CD4-positive, alpha-beta T cell treated with Interleukin-10 for 1 hour (primary cell): ENCODE results near the gene NEK10.

Experiments used
- DNase-seq: peaks from one replicate; pipeline ENCODE4 v3.0.0-alpha.2; 2020

NEK10 gene

DNA sequence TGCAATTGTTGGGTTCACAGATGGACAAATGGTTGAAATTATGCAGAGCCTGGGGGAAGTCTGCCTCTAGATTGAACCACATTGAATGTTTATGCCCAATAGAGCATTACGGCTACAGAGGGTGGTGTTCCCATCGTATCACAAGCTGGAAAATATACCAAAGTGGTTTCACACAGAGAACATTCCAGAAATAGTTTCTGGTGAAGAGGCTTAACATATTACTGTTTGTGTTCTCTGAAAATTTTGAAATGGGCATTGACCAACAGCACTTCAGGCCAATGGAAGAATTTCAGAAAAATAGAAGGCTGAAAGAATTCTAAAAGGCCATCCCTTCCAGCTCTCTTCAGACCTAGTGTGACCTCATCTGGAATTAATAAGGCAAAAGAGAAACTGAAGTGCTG is 203.9 kb downstream of the NEK10 start:
- DNase-seq: no peak

DNA sequence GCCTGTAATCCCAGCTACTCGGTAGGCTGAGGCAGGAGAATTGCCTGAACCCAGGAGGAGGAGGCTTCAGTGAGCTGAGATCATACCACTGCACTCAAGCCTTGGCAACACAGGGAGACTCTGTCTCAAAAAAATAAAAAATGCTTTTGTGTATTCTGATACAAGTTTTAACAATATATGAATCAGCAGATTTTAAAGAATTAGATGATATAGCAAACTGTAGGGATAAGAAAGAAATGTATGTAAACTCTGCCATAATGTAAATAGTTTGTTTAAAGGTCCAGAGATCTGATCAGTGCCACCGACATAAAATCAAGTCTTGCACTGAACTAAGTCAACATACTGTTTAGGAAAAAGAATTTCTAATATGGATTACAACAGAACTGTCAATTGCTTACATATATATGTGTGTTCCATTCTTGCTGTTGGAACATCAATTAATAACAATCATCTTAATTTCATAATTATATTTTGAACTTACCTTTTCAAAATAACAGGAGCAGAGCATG is 208.3 kb downstream of the NEK10 start:
- DNase-seq: no peak

DNA sequence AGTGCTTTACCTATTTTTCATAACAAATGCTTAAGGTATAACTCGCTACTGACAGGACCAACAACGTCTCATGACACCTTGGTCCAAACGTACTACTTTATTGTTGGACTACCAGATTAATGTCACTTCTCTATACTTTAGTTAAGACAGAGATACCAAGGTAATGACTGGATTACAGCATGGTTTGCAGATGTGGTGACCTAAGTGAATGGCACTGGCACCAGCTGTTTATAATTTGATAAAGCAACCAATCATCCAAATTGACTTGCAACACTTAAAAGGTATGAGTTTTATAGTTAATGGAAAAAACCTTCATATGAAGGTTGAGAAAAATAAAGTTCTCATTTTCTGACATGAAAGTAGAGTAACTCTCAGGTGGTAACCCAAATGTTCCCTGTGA is 209.0 kb downstream of the NEK10 start:
- no peak for DNase-seq

DNA sequence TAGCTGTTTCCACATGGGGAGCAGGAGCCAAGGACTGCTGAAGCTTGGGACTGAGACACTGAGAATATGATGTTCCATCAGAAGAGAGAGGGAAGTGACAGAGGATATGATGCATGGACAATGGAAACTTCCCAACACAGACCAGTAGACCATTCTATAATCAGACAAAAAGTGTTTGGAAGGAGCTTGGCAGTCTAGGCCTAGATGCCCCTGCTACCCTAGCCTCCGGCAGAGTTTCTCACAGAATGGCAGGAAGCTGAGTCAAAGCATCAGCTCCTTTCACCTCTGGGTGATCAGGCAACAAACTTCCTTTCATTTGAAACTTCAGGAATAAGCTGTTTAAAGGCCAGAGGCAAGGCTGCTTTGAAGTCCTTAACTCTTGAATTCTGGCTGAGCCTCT is 222.0 kb downstream of the NEK10 start:
- no peak for DNase-seq

DNA sequence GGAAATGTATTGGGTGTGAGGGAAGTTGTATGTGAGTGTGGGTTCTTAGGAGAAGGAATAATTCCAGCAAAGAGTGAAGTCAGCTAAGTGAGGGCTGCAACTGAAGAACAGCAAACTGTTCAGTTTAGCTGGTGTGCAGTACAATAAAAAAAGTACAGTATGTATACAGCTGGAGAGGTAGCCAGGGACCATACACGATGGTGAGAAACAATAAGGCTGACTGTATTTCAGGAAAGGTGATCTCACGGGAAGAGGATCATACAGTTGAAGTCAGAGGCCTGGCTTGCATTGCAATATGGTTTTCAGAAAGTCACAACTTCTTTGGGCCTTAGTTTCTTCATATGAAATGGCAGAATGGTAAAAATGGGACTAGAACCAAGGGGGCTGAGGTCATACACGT is 222.4 kb downstream of the NEK10 start:
- DNase-seq: no peak

DNA sequence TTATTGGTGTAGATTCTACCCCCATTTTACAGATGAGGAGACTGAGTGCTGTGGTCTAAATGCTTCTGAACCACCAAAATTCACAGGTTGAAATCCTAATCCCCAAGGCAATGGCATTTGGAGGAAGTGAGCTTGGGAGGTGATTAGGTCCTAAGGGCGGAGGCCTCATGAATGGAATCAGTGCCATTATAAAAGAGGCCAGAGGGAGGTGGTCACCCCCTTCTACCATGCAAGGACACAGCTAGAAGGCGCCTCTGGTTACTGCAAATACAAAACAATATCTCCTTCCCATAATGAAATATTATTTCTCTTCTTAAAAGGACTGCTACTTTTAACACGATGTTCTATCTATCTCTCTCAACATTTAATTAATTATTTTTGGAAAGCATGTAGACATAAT is 223.5 kb downstream of the NEK10 start:
- DNase-seq: no peak

DNA sequence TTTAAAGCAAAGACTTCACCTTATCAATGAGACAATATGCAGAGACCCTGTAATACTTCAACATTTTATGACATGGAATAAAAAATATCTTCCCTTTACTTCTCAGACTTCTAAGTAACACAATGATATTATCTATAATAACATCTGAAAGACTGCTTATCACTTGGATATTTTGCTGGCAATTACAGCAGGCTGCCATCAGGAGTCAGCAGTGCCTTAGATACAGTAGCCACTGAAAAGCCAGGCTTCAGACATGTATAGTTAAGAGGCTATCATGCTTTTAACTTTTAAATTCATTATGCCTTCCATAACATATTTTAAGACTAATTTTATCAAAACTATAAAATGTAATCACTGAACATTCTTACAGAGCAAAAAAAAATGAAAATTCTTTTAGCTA is 227.5 kb downstream of the NEK10 start:
- no peak for DNase-seq

DNA sequence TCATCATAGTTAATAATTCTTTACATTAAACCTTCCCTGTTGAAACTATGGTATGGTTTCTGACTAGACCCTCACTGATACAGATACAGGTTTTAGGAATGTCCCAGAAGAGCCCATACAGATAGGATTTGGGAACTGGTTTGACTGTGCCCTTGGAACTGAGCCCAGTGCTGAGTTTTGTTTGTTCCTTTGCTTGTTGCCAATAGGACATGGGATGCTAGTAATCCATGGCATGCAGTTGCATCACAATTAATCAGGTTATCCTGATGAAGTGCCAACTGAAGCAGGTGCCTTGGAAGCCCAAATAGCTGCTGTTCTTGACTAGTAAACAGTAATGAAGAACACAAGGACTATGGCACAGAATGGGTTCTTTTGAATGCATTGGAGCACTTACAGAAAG is 230.6 kb downstream of the NEK10 start:
- DNase-seq: no peak

DNA sequence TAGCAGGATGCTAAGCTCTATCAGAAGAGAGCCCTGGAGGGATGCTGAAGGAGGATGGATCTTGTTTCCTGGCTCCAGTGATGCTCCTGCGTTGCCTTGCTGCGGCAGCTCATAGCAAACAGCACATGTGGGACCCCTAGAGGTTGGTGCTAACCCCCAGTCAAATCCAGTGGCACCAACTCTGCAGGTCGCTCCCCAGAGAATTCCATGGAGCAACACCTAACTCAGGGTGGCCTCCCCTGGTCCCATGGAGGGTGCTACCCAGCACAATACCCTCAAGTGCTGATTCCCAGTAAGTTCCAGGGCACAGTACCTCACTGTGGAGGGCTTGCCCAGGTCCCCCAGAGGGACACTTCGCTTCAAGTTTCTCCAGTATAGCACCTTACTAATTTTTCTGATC is 231.2 kb downstream of the NEK10 start:
- no peak for DNase-seq

DNA sequence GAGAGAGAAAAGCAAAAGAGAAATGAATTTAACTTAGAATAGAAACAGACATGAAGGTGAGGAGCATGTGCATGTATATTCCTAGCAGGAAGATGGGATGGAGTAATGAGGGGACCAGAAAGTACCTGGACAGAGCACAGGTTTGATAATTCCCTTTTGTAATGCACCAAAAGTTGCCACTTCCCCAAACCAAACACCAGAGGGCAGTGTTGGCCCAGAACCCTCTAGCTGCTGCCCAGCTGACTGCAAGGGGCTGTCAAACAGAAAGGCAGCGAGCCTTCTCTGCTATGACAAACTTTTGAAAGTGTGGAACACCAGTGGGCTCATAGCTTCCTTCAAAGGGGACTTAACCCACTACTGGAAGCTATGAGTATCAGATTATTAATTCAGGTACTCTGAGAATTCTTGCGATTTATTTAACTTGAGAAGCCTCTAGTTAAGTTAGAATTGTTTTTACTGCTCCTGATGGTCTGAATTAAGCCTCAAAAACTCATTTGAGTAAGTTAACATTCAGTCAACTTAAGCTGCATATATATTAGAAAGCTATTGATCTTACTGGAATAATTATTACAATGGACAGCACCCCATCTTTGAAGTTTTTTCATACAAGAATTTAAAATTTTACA is 234.9 kb downstream of the NEK10 start:
- DNase-seq: peak; percentile 63

DNA sequence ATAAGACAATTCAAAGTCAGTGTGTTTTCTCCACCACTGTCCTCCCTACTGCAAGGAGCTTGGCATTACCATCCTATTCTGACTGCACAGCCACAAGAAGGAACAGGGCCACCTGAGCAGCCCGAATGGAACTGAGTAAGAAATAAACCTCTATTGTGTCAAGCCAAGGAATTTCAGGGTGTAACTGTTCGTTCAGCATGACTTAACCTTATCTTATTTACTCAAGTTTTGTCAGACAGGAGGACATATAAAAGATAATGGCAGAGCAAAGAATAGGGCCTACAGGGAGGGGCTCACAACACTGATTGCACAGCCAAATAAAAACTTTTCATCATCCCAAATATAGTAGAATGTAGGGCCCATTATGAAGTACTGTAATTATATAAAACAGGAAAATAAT is 236.1 kb downstream of the NEK10 start:
- DNase-seq: no peak

DNA sequence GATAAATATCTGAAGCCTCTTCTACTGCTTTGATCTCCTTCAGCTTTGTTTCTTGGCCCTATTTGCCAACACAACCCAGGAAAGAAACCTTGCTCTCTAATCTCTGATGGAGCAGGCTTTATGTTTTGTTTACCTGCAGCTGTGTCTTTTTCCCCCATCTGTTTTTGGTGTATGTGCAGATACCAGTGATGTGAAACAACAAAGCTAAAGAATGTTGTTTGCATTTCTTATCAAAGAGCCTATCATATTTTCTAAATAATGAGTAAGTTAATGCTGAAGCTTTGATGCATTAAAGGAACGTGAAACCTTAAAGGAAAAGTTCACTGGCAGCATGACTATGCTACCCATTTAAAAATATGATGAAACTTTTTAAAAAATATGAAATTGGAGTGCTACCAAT is 238.4 kb downstream of the NEK10 start:
- no peak for DNase-seq

DNA sequence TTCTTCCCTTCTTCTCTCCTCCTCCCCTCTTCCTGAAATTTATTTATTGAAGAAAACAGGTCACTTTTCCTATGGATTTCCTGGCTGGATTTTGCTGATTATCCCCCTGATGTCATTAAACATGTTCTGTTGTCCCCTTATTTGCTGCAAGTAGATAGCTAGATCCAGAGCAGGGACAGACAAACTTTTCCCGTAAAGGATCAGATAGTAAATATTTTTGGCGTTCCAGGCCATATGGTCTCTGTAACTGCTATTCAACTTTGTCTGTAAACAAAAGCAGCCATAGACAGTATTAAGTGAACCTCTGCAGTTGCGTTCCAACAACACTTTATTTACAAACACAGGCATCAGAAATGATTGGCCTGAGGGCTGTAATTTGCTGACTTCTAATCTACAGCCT is 241.3 kb downstream of the NEK10 start:
- DNase-seq: no peak

DNA sequence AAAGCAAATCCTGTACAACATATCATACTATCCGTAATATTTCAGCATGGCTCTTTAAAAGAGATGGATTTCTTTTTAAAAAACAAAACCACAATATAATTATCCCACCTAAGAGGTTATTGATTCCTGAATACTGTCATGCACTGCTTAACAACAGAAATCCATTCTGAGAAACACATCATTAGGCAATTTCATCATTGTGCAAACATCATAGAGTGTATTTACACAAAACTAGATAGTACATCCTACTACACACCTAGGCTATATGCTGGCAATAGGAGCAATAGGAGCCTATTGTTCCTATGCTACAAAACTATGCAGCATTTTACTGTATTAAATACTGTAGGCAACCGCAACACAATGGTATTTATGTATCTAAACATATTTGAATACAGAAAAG is 242.0 kb downstream of the NEK10 start:
- DNase-seq: no peak

DNA sequence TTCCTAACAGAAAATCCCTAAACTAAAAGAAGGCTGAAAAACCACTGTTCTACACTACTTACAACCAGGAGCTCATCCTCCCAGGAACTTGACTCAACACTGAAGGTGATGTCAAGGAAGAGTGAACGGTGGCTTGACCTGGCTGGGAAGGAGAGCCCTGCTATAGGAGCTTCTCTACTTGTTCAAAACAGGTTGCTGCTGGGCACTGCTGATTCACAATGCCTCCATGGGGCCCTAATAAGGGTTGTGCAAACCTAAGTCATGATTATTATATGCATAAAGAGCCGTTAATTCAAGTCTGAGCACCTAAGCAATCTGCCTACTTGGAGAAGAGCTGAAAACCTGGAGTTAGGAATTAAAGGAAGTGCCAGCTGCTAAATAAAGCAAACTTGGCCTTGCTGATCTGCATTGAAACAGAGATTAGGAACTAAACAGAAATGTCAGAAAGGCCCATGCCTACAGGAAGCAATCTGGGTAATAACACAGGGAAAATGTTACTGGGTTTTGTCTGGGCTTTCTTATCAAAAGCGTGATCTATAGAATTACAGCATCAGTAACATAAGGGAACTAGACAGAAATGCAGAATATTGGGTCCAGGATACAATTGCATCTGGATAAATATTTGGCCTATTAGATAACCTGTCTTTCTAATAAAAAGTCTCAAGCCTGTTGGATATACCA is 243.2 kb downstream of the NEK10 start:
- no peak for DNase-seq

DNA sequence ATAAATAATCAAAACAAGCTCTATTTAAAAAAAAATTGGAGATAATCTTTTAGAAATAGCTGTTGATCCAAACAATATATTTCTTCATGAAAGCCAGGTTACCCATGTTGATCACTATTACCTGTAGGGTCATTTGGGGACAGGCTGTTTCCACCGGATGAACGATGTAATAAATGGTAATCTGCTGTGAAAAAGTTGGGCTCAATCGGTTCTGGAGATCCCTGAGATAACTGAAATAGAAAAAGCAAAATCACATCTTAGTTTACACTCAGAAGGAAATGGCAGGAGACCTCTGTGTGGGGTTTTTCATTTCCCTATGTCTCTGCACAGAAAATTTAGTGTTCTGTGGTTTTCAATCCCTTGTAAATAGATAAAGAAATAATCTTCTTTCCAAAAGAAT is 249.5 kb downstream of the NEK10 start:
- no peak for DNase-seq

DNA sequence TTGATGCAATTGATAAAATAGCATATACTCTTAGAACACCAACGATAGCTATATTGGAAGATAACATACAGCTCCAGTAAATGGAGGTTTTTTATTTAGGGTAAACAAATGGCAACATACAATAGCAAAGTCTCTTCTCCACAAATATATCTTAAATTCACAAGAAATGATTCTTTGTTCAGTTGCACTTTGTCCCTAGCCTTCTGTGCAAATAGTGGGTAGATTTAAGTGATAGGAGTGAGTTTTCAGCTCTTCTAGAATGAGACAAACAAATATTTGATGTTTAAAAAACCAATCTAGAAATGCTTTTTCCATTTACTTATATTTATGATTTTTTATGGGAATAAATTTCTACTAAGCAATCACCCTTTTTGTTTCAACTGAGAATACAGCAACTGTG is 253.8 kb downstream of the NEK10 start:
- no peak for DNase-seq

DNA sequence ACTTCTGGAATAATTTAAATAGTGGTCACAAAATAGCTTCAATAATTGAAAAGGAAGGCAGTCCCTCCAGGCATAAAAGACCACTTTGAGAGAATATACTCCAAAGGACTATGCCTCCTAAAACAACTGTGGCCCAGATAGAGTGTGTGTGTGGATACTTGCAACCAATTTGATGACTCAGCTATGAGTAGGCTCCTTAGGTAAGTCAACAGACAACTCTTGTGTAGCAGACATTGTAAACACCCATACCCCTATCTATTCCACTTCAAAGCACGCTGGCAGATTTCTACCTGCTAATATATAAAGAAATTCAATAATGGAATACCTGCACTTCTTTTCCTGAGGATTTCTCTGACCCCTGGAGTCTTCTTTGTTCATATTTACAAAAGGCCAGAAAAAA is 254.5 kb downstream of the NEK10 start:
- no peak for DNase-seq

DNA sequence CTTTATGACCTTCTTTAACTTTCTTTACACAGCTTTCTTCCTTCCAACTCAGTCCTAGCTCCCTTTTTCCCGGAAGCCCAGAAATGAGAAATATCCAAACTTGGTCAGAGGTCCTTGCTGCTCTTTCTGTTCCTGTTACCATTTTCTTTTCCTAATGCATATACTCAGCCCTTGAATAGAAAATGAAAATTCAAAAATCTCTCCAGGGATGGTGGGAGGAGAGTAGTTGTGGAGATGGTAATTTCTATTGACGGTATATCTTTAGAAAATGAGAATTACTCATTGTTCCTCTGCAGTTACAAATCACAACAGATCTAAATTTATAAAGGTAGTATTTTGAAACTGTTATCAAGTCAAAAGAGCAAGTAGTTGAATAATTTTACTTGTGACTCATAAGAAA is 255.1 kb downstream of the NEK10 start:
- no peak for DNase-seq

DNA sequence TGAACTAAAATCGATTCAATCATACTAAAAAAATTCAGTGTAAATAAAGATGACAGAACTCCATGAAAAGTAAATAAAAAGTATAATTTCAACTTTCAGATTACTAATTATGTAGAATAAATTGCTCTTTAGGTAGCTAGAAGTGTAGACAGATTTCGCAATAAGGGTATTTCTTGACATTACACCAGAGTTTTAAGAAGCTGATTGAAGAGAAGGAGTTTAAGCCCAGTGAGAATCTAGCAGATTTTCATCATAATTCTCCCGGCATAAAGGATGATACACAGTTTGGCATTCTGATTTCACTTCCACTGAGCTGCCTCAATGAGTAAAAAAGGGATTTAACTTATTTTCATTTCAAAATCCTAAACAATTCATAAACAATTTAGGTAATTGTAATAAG is 259.2 kb downstream of the NEK10 start:
- DNase-seq: no peak

DNA sequence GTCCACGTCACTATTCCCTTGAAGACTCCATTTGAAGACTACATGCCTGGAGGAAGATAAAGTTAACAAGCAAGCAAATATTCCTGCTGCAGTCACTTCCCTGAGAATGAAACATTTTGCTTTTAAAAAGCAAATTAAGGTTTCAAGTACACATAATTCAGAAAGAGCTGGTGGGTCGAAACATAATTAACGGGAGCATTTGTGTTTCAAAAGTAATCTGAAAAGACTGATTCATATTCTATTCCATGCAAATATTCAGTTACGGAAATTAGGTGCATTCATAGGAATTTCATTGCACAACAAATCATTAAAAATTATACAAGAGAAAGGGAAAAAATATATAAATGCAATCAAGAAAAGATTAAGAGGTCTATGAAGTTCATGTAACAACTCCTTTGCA is 260.9 kb downstream of the NEK10 start:
- DNase-seq: no peak

DNA sequence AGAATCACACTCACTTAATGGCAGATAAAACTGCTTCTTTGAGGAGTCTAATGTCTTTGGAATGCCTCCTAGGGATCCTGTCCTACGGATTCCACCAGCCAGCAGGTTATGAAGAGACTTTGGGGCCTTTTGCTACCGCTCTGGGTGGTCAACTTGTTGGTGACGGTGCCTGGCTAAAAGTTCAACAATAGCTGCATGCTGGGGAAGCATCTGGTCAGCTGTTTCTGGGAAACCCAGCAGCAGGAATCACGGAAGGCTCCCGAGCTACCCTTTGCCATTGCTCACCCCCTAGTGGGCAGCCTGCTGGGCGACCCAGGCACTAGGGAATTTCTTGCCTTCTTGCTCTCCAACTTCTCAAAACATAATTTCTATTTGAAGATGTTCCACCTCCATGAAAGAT is 263.3 kb downstream of the NEK10 start:
- DNase-seq: no peak

DNA sequence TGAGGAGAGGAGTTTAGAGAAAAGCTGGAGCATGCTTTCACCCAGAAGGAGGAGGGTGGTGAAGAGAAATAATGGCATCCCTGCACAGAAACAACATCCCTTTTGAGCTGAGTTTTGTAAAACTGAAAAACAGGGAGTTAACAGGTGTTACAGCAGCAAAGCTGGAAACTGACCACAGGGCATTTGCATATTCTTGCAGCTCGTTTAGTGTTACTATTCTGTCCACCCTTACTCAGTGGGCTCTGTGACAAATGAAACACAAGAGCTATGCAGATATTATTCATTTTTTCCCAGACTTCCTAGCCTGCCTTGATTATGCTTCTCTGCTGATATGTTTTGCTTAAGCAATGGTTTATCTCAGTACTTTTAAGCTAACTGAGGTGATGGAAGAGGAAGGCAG is 272.0 kb downstream of the NEK10 start:
- no peak for DNase-seq

DNA sequence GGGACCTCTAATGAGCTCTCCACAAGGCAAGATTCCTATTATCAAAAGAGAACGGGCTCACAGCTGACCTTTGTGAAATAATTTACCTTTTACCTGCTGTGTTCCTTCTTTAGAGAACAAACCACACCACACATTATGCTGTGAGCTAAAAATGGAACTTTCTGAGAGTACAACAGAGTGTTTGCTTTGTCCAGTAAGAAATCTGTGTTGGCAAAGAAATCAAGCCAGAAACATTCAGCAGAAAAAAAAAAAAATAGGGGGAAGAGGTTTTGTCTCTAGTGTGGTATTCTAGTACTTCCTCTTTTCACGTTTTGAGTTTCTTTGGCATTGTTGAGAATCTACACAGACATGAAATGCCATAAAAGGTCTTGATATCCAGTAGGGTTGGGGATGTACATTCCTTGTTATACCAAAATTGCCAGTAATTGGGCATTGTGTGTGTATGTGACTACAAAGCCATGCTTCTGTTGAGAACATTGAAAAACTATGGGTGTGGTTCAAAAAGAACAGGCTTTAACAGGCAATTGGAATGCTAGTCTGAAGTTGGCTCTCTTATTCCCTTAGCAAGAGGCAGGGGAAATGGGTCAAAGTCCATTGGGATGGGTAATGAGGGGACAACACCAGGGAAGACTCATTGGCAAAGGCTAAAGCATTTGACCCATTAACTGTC is 273.5 kb downstream of the NEK10 start:
- DNase-seq: no peak

DNA sequence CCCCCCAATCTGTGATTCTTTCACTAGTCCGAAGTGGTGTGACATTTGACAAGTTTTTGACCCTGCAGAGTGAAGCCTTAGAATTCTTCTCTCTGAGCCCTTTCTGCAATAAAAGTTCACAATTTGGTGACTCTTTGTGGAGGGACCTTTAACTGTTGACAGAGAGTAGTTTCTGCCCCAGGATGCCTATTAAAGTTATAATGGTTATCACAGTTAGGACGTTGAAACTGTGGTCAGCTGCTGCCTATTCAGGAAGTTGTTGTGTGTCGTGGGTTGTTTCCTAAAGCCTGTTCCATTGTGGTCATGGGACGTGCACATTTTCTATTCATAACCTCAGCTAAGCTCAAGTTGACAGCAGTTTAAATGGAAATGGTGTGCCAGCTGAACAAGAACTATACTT is 274.5 kb downstream of the NEK10 start:
- DNase-seq: no peak
